Forelimb muscle (tissue), 1 donor: ENCODE results near the gene HAX1. TPM values are rescaled to one million over a fixed set of nuclear protein-coding genes. Genes with fewer than 3 reads are reported as not detected.

Source experiments
- polyA plus RNA-seq: library from polyadenylated mRNA; unstranded; fragments of 120-200 nt; gene quantifications from one replicate; pipeline ENCODE4 v1.2.1, GENCODE V29; 2013; ENCODE audit not compliant: insufficient read length

Gene HAX1
- polyA plus RNA-seq, 1 donor: 69.8 TPM

Other genes starting within 250 kb of the HAX1 start
- 0.03 TPM for gene NUP210L, start 117.6 kb upstream of the HAX1 start, polyA plus RNA-seq
- 535 TPM for gene TPM3, start 80.5 kb upstream of the HAX1 start, polyA plus RNA-seq
- gene CFAP141, start 66.3 kb upstream of the HAX1 start, polyA plus RNA-seq: not detected
- gene UBAP2L, start 51.7 kb upstream of the HAX1 start, polyA plus RNA-seq: 97.8 TPM
- not detected for gene AQP10, start 48.5 kb downstream of the HAX1 start, polyA plus RNA-seq
- gene ATP8B2, start 52.9 kb downstream of the HAX1 start, polyA plus RNA-seq: 20.8 TPM
- 7.1 TPM for gene IL6R, start 132.7 kb downstream of the HAX1 start, polyA plus RNA-seq
- gene TDRD10, start 229.6 kb downstream of the HAX1 start, polyA plus RNA-seq: 2.3 TPM
- gene SHE, start 229.8 kb downstream of the HAX1 start, polyA plus RNA-seq: 9.1 TPM